Spleen (tissue), 11 donors: ENCODE data around the gene DHX34. TPM values are rescaled to one million over a fixed set of nuclear protein-coding genes. Genes with fewer than 3 reads are reported as not detected.
"Not testable (repeated sequence)": the region's sequence is repeated elsewhere in the genome, so short reads cannot be mapped to it uniquely, and the experiment has no call there.

Experiments
- DNase-seq: peaks from one replicate; pipeline ENCODE4 v3.0.0-alpha.2; 2020
- H3K27ac ChIP-seq, 8 donors: fragments of 200-600 bp; sonication (generic) in 7 of 8; 1 replicate in 4 of 8; 2 replicates in 4 of 8; pipeline versions ENCODE4 v1.5.0 to v1.8.0; 2016 to 2021; ENCODE audit warnings: inconsistent platforms in 4 of 8, mild to moderate bottlenecking in 4 of 8, moderate library complexity in 1 of 8
- H3K27me3 ChIP-seq, 7 donors: fragments of 200-600 bp; sonication (generic) in 6 of 7; replicated peaks in 1 of 7; 1 replicate in 4 of 7; 2 replicates in 3 of 7; pipeline versions ENCODE4 v1.5.0 to v1.8.0; 2016 to 2021; ENCODE audit warnings: inconsistent platforms in 3 of 7, mild to moderate bottlenecking in 1 of 7
- H3K36me3 ChIP-seq, 6 donors: fragments of 200-600 bp; sonication (generic) in 5 of 6; 1 replicate in 4 of 6; 2 replicates in 2 of 6; pipeline versions ENCODE4 v1.5.0 to v1.8.0; 2016 to 2021; ENCODE audit warnings: inconsistent platforms in 2 of 6
- H3K4me1 ChIP-seq, 6 donors: fragments of 200-600 bp; sonication (generic) in 5 of 6; 1 replicate in 3 of 6; 2 replicates in 3 of 6; pipeline versions ENCODE4 v1.5.0 to v1.8.0; 2016 to 2021; ENCODE audit warnings: inconsistent platforms in 3 of 6
- H3K4me3 ChIP-seq, 8 donors: fragments of 200-600 bp; sonication (generic) in 7 of 8; 1 replicate in 4 of 8; 2 replicates in 4 of 8; pipeline versions ENCODE4 v1.5.0 to v1.8.0; 2016 to 2021; ENCODE audit warnings: inconsistent platforms in 4 of 8, mild to moderate bottlenecking in 4 of 8, moderate library complexity in 2 of 8
- H3K9me3 ChIP-seq, 8 donors: fragments of 200-600 bp; sonication (generic) in 7 of 8; 1 replicate in 4 of 8; 2 replicates in 4 of 8; pipeline versions ENCODE4 v1.5.0 to v1.8.0; 2016 to 2021; ENCODE audit warnings: inconsistent platforms in 4 of 8
- CTCF ChIP-seq, 11 experiments: fragments of 200-600 bp in 7 of 11; fragments of 450-650 bp in 4 of 11; sonication (generic) in 4 of 11; IDR thresholded peaks in 8 of 11; conservative IDR thresholded peaks in 3 of 11; 1 replicate in 7 of 11; 2 replicates in 4 of 11; pipeline versions ENCODE4 v1.4.0 to v1.8.0; 2016 to 2021; ENCODE audit warnings: antibody characterized with exemption in 11 of 11, inconsistent platforms in 4 of 11, mild to moderate bottlenecking in 1 of 11
- POLR2A ChIP-seq, 3 donors: fragments of 450-650 bp; IDR thresholded peaks; one replicate each; pipeline ENCODE4 v1.5.1; 2017; ENCODE audit warnings: antibody characterized with exemption in 3 of 3, mild to moderate bottlenecking in 1 of 3
- POLR2AphosphoS5 ChIP-seq, 3 donors: sonication (generic); formaldehyde crosslinking; IDR thresholded peaks; one replicate each; pipeline ENCODE4 v1.5.1; 2017; ENCODE audit warnings: antibody characterized with exemption in 3 of 3
- WGBS, 5 donors: extraction: QIAGEN DNeasy Blood & Tissue Kit in 3 of 5; methylation state at CpG; one replicate each; pipeline versions ENCODE4 v1.1.5 to v1.1.7; 2013 to 2018; 5-methylcytosine and 5-hydroxymethylcytosine counted together
- intact Hi-C: fragments of 100-400 bp; cut with DNase I; formaldehyde crosslinking; loops from one replicate; pipeline ENCODE4 v1.15.0; 2023; ENCODE audit warnings: low total_unique reads
- polyA plus RNA-seq, 3 donors: library from polyadenylated mRNA; stranded (reverse); fragments of 200-250 nt; gene quantifications; one replicate each; pipeline ENCODE4 v1.2.1, GENCODE V29; 2013
- total RNA-seq, 7 donors: library from RNA; depleted of rRNA in 3 of 7; stranded (reverse); fragments of >200 nt in 3 of 7; fragmentation: NEBNext Ultra II Directional in 4 of 7; extraction: Animal tissue kit (Norgen Biotek cat#: 25700) in 4 of 7; gene quantifications; one replicate each; pipeline versions ENCODE4 v1.1.0 to v1.2.1, GENCODE V29; 2016 to 2021
- donor health status: healthy with polysubstance abuse.
- donor health status: DM: no; HTN: no; CAD: no; lungs with moderate emphysema.
- donor health status: DM: no; HTN: no; CAD: no.
- donor health status: Bipolar disorder and iron deficiency.
- donor health status: healthy.
- donor health status: DM: no; HTN: no; CAD: no.
- donor health status: DM: yes; HTN: yes; CAD: no.

Gene DHX34
- total and polyA plus RNA-seq, 10 donors: 8.4 to 34.8 (median 22.5) TPM

GRCh38 chr19:47407417-47407774 lies 58.3 kb downstream of the DHX34 start:
- TF ChIP-seq POLR2AphosphoS5 (IDR thresholded peaks at IDR 0.05) (no peak), POLR2A (IDR thresholded peaks at IDR 0.05) (no peak)
- Histone ChIP-seq H3K4me3 (no peak overlapping the region), H3K36me3 (no peaks in the 10 kb centered on the region), H3K4me1 (no peaks in the 10 kb centered on the region), H3K9me3 (no peaks in the 10 kb centered on the region), H3K27ac (no peak overlapping the region), H3K27me3 (peaks cover 2 to 79% (median 32%) of the 10 kb centered on the region in 7 donors)
- intact Hi-C loops: no loop called here
- no peak for DNase-seq
- 13 to 18% (median 15%) methylated on average over 4 to 14 of the region's 14 CpGs for WGBS, 5 donors

- no peak overlapping the region for H3K27ac ChIP-seq
- H3K4me3 ChIP-seq: no peak overlapping the region
- no peaks in the 10 kb centered on the region for H3K36me3 ChIP-seq
- H3K9me3 ChIP-seq: no peaks in the 10 kb centered on the region
- intact Hi-C loops: no loop called here
- TF ChIP-seq CTCF (IDR thresholded peaks at IDR 0.05 in 8 of 11, conservative IDR thresholded peaks at IDR 0.05 in 3 of 11): no peak
- TF ChIP-seq POLR2A (IDR thresholded peaks at IDR 0.05): no peak
- TF ChIP-seq POLR2AphosphoS5 (IDR thresholded peaks at IDR 0.05): no peak
- DNase-seq: no peak
- WGBS, 5 donors: 84 to 92% (median 90%) methylated on average over 14 of the region's 14 CpGs
- no peaks in the 10 kb centered on the region for H3K4me1 ChIP-seq
- peaks cover 2 to 79% (median 32%) of the 10 kb centered on the region in 7 donors for H3K27me3 ChIP-seq
Observed at GRCh38 chr19:47408156-47408938, 59.2 kb downstream of the DHX34 start.

- intact Hi-C loops: no loop called here
- no peak for TF ChIP-seq POLR2A (IDR thresholded peaks at IDR 0.05)
- TF ChIP-seq CTCF (IDR thresholded peaks at IDR 0.05 in 8 of 11, conservative IDR thresholded peaks at IDR 0.05 in 3 of 11): no peak
- no peak for TF ChIP-seq POLR2AphosphoS5 (IDR thresholded peaks at IDR 0.05)
- WGBS, 5 donors: 78 to 83% (median 81%) methylated on average over 8 of the region's 8 CpGs
Observed at GRCh38 chr19:47411101-47411500, 62.0 kb downstream of the DHX34 start.

DNA sequence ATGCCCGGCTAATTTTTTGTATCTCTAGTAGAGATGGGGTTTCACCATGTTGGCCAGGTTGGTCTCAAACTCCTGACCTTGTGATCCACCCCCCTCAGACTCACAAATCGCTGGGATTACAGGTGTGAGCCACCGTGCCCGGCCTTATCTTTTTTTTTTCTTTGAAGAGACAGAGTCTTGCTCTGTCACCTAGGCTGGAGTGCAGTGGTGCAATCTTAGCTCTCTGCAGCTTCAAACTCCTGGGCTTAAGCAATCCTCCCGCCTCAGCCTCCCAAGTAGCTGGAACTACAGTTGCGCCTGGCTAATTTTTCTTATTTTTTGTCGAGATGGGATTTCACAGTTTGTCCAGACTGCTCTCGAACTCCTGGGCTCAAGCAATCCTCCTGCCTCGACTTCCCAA lies 62.6 kb downstream of the DHX34 start:
- H3K27me3 ChIP-seq: peaks cover 2 to 80% (median 19%) of the 10 kb centered on the region in 7 donors
- H3K4me3 ChIP-seq, H3K36me3 ChIP-seq, DNase-seq, H3K9me3 ChIP-seq, H3K4me1 ChIP-seq, H3K27ac ChIP-seq, intact Hi-C loops: not testable (repeated sequence)
- WGBS, 5 donors: 69 to 84% (median 73%) methylated on average over 9 of the region's 9 CpGs

More at GRCh38 chr19:47411101-47411500, 62.0 kb downstream of the DHX34 start:
- Histone ChIP-seq H3K27ac (no peak overlapping the region), H3K4me1 (no peaks in the 10 kb centered on the region), H3K27me3 (peaks cover 2 to 80% (median 19%) of the 10 kb centered on the region in 7 donors), H3K4me3 (no peak overlapping the region), H3K36me3 (peaks cover 0 to 5% (median 0%) of the 10 kb centered on the region in 6 donors), H3K9me3 (no peaks in the 10 kb centered on the region)
- DNase-seq: no peak

GRCh38 chr19:47413941-47414340 lies 64.8 kb downstream of the DHX34 start:
- Histone ChIP-seq H3K9me3 (no peaks in the 10 kb centered on the region), H3K4me3 (no peak overlapping the region), H3K36me3 (peaks cover 0 to 5% (median 0%) of the 10 kb centered on the region in 6 donors), H3K27ac (no peak overlapping the region), H3K4me1 (peaks cover 0 to 19% (median 10%) of the 10 kb centered on the region in 6 donors), H3K27me3 (peaks cover 0 to 80% (median 30%) of the 10 kb centered on the region in 7 donors)
- WGBS, 5 donors: 86 to 96% (median 94%) methylated on average over 12 to 16 of the region's 16 CpGs
- TF ChIP-seq POLR2AphosphoS5 (IDR thresholded peaks at IDR 0.05) (no peak), CTCF (IDR thresholded peaks at IDR 0.05 in 8 of 11, conservative IDR thresholded peaks at IDR 0.05 in 3 of 11) (no peak), POLR2A (IDR thresholded peaks at IDR 0.05) (no peak)
- intact Hi-C loops: no loop called here
- DNase-seq: no peak
